Measurements from ENCODE around the gene PADI2. TPM values are rescaled to one million over a fixed set of nuclear protein-coding genes. Genes with fewer than 3 reads are reported as not detected.

PADI2 gene
- total RNA-seq, 1 experiment from 2014 or later: 0.16 TPM

GRCh38 chr1:17136936-17137335, 17.7 kb upstream of the PADI2 start:
- Mint-ChIP-seq H3K27me3 (ENCODE audit: insufficient read depth, unreplicated experiment) (no peaks in the 10 kb centered on the region), H3K9me3 (ENCODE audit: unreplicated experiment) (no peaks in the 10 kb centered on the region), H3K4me1 (ENCODE audit: insufficient read depth, unreplicated experiment) (peaks cover 9% of the 10 kb centered on the region), H3K4me3 (ENCODE audit: unreplicated experiment) (no peak overlapping the region), H3K27ac (ENCODE audit: low read depth, unreplicated experiment) (no peak overlapping the region), H3K36me3 (ENCODE audit: insufficient read depth, unreplicated experiment) (no peaks in the 10 kb centered on the region)
- ChIA-PET POLR2A (no interaction called here), CTCF (interaction anchor here (0.6 to 1.8 kb wide), 4 partner anchors 11 to 1419 kb away, joined by 3 to 11 read pairs (median 5); no protein-coding TSS in a partner anchor)
- no TSS peak for BruUV-seq (replicated peaks)
- TF ChIP-seq, protein P1, sequence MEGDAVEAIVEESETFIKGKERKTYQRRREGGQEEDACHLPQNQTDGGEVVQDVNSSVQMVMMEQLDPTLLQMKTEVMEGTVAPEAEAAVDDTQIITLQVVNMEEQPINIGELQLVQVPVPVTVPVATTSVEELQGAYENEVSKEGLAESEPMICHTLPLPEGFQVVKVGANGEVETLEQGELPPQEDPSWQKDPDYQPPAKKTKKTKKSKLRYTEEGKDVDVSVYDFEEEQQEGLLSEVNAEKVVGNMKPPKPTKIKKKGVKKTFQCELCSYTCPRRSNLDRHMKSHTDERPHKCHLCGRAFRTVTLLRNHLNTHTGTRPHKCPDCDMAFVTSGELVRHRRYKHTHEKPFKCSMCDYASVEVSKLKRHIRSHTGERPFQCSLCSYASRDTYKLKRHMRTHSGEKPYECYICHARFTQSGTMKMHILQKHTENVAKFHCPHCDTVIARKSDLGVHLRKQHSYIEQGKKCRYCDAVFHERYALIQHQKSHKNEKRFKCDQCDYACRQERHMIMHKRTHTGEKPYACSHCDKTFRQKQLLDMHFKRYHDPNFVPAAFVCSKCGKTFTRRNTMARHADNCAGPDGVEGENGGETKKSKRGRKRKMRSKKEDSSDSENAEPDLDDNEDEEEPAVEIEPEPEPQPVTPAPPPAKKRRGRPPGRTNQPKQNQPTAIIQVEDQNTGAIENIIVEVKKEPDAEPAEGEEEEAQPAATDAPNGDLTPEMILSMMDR (IDR thresholded peaks at IDR 0.05; ENCODE audit: unreplicated experiment): no peak
- peak; percentile 16 for DNase-seq (ENCODE audit: unreplicated experiment)
- intact Hi-C loops (cut with micrococcal nuclease): no loop called here

DNA sequence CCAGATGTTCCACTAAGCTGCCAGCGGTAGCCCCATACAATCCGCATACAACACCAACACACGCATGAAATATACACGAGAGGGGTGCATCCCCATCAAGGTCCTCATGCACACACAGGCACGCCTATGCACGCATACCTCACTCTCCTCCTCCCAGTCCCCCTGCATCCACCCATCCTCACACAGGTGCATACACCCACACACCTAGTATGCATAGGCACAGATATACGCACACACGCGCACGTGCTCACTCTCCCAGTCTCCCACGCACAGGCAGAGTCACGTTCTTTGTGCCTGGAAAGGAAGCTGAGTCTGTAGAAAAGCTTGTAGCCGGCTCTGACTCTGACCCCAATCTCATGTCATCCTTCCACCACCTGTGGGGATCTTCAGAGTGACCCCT, 16.9 kb upstream of the PADI2 start:
- no TSS peak for BruUV-seq (replicated peaks)
- peaks cover 9% of the 10 kb centered on the region for H3K4me1 Mint-ChIP-seq (ENCODE audit: insufficient read depth, unreplicated experiment)
- no peak overlapping the region for H3K27ac Mint-ChIP-seq (ENCODE audit: low read depth, unreplicated experiment)
- H3K4me3 Mint-ChIP-seq (ENCODE audit: unreplicated experiment): no peak overlapping the region
- POLR2A ChIA-PET: no interaction called here
- TF ChIP-seq, protein P1 (IDR thresholded peaks at IDR 0.05; ENCODE audit: unreplicated experiment): no peak
- no peaks in the 10 kb centered on the region for H3K27me3 Mint-ChIP-seq (ENCODE audit: insufficient read depth, unreplicated experiment)
- no peaks in the 10 kb centered on the region for H3K9me3 Mint-ChIP-seq (ENCODE audit: unreplicated experiment)
- H3K36me3 Mint-ChIP-seq (ENCODE audit: insufficient read depth, unreplicated experiment): no peaks in the 10 kb centered on the region
- CTCF ChIA-PET: interaction anchor here (0.7 to 1.8 kb wide), 3 partner anchors 11 to 1420 kb away, joined by 4 to 11 read pairs (median 4); no protein-coding TSS in a partner anchor
- intact Hi-C loops (cut with micrococcal nuclease): no loop called here
- no peak for DNase-seq (ENCODE audit: unreplicated experiment)

DNA sequence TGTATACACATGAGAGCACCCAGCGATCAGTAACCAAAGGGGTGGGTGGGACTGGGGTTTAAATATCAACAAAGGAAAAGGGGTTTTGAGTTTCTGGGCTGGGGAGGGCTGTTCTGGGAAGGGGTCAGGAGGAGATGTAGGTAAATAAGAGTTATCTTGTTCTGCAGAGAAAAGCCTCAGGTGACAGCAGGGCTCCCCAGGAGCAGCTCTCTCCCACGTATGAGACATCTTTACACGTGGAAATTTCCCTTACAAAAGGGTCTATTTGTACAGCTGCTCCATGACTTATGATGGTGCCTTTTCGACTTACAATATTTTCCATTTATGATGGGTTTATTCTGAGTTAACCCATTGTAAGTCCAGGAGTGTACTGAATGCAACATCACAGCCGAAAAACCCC, 16.3 kb upstream of the PADI2 start:
- Mint-ChIP-seq H3K4me1 (ENCODE audit: insufficient read depth, unreplicated experiment) (peaks cover 9% of the 10 kb centered on the region), H3K4me3 (ENCODE audit: unreplicated experiment) (no peak overlapping the region), H3K27ac (ENCODE audit: low read depth, unreplicated experiment) (no peak overlapping the region), H3K27me3 (ENCODE audit: insufficient read depth, unreplicated experiment) (no peaks in the 10 kb centered on the region), H3K9me3 (ENCODE audit: unreplicated experiment) (no peaks in the 10 kb centered on the region), H3K36me3 (ENCODE audit: insufficient read depth, unreplicated experiment) (no peaks in the 10 kb centered on the region)
- no peak for DNase-seq (ENCODE audit: unreplicated experiment)
- no TSS peak for BruUV-seq (replicated peaks)
- ChIA-PET CTCF (interaction anchor here (0.7 kb wide), 1 partner anchor 20 kb away, joined by 4 read pairs; no protein-coding TSS in a partner anchor), POLR2A (no interaction called here)
- intact Hi-C loops (cut with micrococcal nuclease): no loop called here
- TF ChIP-seq, protein P1 (IDR thresholded peaks at IDR 0.05; ENCODE audit: unreplicated experiment): no peak

DNA sequence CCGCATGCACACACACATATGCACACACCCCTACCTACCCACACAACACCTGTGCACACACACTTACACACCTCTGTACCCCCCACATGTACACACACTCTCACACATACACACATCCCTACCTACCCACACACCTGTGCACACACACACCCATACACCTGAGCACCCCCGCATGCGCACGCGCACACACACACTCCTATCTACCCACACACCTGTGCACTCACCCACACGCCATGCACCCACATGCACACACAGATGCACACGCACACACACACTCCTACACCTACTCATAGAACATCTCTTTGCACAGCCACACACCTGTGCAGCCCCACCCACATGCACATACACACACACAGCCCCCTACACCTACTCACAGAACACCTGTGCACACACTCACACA, 15.5 kb upstream of the PADI2 start:
- intact Hi-C loops (cut with micrococcal nuclease): no loop called here
- TF ChIP-seq, protein P1 (IDR thresholded peaks at IDR 0.05; ENCODE audit: unreplicated experiment): no peak
- Mint-ChIP-seq H3K4me1 (ENCODE audit: insufficient read depth, unreplicated experiment) (peaks cover 1% of the 10 kb centered on the region), H3K9me3 (ENCODE audit: unreplicated experiment) (no peaks in the 10 kb centered on the region), H3K4me3 (ENCODE audit: unreplicated experiment) (no peak overlapping the region), H3K36me3 (ENCODE audit: insufficient read depth, unreplicated experiment) (no peaks in the 10 kb centered on the region), H3K27me3 (ENCODE audit: insufficient read depth, unreplicated experiment) (no peaks in the 10 kb centered on the region), H3K27ac (ENCODE audit: low read depth, unreplicated experiment) (peak overlapping the region; percentile 9)
- DNase-seq (ENCODE audit: unreplicated experiment): no peak
- CTCF ChIA-PET: no interaction called here
- no TSS peak for BruUV-seq (replicated peaks)
- POLR2A ChIA-PET: no interaction called here

Data from MCF 10A (cell line).